Measurements from ENCODE around the gene EEF2K.

The EEF2K gene

DNA sequence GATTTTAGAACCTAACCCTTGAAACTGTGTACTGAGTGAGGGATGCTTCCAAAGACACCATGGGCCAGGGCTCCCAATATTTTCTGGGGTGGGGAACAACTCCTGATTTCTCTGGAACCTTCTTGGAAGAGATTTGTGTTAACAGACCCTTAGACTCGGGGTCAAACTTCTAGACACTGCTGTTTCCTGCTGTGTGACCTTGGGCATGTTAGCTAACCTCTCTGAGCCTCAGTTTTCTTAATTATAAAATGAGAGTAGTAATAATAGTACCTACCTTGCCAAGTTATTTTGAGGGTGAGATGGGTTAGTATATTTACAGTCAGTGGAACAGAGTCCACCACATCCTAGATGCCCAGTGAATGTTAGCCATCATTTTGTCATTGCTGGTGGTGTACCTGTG is 109.9 kb downstream of the EEF2K start:
- DNase-seq (ENCODE audit: low read depth in 3 of 3): no peak

DNA sequence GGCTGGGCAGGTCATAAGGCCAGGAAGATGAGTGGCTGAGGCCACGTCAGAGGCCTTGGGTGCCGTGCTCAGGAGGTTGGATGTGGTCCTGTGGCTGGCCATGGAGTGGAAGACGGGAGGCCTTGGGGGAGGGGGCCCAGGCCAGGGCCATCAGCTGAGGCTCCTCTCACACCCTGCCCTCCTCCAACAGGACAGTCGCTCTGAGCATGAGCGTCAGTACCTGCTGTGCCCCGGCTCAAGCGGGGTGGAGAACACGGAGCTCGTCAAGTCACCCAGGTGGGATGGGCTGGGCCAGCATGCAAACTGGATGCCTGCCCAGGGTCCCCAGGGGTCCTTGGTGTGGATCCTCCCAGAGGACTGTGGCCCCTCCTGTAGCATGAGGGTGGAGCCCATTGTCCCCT is 110.3 kb downstream of the EEF2K start:
- no peak for DNase-seq (ENCODE audit: low read depth in 3 of 3)

DNA sequence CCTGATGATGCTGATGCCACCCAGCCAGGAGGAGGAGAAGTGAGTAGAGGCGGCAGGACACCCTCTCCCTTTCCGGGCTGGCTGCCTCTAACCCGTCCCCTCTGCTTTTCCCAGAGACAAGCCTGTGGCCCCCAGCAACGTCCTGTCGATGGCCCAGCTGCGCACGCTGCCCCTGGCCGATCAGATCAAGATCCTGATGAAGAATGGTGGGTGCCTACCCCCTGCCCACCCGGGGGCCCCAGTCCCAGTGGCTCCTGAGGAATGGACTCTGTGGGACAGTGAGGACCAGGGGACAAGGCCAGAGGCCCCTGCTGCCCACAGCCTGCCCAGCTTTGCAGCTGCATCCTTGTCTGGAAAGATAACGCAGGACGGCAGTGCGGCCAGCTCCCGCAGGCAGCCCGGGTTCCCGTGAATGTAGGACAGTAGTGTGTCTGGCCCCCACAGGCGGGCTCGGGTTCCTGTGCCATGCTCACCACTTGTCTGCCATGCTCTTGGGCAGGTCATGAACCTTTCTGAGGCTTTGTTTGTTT is 111.0 kb downstream of the EEF2K start:
- no peak for DNase-seq (ENCODE audit: low read depth in 3 of 3)

DNA sequence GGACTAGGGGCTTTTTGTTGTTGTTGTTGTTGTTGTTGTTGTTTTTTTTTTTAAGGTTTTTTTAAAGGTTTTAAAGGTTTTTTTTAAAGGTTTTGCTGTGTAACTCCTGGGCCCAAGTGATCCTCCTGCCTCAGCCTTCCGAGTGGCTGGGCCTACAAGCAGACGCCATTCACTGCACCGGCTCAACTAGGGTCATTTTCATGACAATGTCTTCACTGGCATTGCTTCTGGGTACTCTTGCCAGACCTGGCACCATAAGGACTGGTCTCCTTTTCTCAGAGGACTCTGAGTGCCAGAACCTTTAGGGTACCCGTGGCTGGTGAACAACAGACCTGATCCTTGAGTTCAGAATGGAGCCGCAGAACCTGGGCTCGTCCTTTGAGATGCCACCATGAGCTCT is 111.5 kb downstream of the EEF2K start:
- no peak for DNase-seq (ENCODE audit: low read depth in 3 of 3)

DNA sequence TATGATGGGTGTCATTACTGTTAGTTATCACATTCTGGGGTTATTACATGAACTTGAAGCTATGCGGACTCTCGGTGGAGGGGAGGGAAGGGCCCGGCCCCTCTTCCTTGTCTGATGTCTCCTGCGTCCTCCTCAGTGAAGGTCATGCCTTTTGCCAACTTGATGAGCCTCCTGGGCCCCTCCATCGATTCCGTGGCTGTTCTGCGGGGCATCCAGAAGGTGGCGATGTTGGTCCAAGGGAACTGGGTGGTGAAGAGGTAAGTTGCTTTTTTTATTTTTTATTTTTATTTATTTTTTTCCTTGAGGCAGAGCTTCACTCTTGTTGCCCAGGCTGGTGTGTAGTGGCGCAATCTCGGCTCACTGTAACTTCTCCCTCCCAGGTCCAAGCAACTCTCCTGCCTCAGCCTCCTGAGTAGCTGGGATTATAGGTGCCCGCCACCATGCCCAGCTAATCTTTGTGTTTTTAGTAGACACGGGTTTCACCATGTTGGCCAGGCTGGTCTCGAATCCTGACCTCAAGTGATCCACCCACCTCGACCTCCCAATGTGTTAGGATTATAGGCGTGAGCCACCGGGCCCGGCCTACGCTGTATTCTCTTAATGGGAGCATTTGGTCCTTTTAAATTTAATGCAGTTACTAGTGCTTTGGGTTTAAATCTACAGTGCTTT is 112.7 kb downstream of the EEF2K start:
- DNase-seq (ENCODE audit: low read depth in 3 of 3): peak; percentile 16 to 38 (median 35)

DNA sequence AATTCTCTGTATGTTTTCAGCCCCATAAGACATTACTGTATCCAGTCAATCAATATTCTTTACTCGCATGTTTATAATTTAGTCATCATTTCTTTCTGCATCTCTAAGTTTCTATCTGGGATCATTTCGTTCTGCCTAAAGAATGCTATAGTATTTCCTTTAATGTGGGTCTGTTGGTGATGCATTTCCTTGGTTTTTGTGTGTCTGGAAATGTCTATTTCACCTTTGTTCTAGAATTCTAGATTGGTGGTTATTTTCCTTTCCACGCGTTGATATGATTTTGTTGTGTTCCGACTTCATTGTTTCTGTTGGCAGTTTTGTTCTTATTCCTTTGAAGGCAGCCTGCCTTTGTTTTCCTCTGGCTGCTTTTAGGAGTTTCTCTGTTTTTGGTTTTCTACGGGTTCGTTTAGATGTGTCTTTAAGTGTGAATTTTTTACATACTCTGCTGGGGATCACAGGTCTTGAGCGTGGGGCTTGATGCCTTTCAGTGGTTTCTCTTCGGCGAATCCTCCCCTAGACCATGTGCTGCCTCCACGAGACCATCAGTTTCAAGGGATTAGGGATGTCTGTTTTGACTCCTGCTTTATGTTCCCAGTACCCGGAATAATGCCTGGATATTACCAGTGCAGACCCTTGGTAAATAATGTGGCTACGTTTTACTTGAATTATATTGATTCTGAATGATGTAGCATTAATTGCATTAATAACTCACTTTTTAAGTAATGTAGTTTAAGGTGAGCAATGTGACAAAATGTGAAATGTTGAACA is 114.7 kb downstream of the EEF2K start:
- no peak for DNase-seq (ENCODE audit: low read depth in 3 of 3)

DNA sequence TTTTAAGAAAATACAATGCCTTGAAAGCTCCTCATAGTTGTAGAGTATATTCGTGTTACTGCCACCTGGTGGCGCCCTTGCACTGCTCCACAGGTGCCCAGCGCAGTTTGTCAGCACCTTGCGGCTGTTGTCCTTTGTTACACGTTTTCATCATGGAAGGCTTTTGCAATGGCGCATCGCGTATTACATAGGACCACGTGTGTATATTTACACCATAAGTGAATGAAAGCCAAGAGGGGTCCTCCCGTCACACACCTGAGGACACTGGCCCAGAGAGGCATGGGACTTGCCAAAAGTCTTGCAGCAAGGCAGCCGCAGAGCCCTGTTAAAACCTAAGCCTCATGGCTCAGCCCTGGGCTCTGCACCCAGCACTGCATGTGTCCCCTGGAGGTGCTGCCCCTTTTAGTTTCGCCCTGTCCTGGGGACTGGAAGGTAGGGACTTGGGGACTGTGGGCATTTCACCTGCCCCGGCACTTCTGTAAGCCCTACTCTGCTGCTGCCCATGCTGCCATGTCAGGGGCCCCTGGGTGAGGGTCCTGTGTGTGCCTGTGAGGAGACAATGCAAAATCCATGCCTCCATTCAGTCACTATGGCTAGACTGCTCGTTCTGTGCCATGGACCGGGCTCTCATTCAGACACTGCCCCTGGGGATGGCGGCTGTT is 115.4 kb downstream of the EEF2K start:
- DNase-seq (ENCODE audit: low read depth in 3 of 3): peak; percentile 44 to 53 (median 49)

DNA sequence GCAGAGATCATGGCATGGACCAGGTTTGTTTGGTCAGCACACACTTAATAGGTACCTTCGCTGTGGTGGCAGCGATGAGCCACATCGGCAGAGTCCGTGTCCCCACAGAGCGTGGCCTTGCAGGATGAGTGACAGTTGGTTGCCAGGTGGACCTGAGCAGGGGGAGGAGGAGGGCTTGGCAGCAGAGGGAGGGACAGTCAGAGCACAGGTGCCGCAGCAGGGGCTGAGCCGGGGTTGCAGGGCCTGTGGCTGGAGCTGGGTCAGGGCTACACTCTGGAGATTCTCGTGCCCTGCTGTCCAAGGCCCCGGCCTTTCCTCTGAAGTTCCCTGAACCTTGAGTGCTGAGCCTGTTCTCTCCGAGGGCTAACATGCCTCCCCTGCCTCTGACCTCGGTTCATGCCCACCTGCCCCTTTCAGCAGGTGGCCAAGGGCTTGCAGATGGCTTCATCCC is 116.0 kb downstream of the EEF2K start:
- no peak for DNase-seq (ENCODE audit: low read depth in 3 of 3)

DNA sequence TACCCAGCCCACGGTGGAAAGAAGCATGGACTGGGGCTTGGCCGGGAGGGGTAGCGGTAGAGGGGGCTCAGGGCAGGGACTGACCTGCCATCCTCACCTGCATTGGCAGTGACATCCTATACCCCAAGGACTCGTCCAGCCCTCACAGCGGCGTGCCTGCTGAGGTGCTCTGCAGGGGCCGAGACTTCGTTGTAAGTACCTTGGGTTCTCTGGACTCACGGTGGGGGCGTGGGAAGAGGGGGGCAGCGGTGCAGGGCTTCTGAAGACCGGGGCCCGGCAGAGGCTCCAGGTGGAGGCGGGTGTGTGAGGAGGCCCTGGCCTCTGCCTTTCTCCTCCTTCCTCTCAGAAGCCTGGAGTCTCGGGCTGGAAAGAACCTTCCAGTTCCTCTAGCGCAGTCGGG is 116.7 kb downstream of the EEF2K start:
- DNase-seq (ENCODE audit: low read depth in 3 of 3): no peak

DNA sequence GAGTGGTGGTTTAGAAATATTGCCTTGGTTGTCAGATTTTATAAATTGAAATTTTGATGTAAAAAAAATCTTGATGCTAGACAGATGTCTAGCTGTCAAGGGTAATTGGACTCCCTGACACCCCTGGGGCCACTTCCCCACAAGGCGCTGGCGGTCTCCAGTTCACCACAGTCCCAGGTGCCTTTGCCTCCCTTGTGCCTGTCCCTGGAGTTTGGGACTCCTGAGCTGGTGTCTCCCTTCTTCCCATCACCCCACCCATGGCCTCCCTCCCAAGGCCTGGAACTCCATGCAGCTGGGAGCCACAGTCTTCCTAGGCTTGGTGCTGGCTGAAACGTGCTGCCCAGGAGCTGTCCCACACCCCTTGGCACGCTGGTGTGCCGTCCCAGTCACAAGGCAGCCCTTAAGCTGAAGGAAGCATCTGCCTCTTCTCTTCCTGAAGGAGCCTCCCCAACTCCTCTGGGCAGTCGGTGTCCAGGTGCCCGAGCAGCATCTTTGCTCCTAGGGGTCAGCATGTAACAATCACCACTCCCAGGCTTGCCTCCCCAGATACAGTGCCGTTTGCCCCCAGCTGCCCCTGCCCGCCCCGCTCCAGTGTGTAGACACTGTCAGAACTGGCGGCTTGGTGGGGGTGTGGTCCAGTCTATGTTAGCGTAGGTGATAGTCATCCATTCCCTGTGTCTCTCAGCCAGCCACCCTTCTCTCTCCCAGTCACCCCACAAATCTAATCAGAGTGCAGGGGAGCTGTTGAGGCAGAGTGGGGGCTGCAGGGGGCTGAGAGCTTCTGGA is 117.3 kb downstream of the EEF2K start:
- DNase-seq (ENCODE audit: low read depth in 3 of 3): no peak

DNA sequence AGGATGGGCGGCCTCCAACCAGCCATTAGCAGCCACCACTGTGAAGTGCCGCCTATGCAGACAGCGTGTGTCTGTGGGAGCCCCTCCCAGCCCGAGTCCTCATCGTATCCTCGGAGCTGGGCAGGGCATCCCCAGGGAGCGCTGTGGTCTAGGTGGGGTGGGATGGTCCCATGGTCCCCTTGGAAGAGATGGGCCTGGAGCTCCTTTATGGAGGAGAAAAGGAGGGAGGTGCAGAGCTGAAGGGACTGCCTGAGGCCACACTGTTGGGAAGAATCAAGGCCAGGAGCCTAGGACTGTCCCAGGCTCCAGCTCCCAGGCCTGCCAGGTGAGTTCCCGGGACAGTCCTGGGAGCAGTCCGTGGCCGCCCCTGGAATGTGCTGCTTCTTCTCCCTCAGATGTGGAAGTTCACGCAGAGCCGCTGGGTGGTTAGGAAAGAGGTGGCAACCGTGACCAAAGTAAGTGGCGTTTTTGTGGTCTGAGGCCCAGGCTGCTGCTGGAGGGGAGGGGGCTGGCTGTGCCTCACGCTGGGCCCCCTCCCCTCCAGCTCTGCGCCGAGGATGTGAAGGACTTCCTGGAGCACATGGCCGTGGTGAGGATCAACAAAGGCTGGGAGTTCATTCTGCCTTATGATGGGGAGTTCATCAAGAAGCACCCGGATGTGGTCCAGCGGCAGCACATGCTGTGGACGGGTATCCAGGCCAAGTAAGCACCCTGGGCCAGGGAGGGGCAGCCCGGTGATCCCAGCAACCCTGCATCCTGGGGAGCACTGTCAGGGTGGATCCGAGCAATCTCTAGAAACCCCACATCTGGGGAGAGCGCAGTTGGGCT is 118.1 kb downstream of the EEF2K start:
- no peak for DNase-seq (ENCODE audit: low read depth in 3 of 3)

DNA sequence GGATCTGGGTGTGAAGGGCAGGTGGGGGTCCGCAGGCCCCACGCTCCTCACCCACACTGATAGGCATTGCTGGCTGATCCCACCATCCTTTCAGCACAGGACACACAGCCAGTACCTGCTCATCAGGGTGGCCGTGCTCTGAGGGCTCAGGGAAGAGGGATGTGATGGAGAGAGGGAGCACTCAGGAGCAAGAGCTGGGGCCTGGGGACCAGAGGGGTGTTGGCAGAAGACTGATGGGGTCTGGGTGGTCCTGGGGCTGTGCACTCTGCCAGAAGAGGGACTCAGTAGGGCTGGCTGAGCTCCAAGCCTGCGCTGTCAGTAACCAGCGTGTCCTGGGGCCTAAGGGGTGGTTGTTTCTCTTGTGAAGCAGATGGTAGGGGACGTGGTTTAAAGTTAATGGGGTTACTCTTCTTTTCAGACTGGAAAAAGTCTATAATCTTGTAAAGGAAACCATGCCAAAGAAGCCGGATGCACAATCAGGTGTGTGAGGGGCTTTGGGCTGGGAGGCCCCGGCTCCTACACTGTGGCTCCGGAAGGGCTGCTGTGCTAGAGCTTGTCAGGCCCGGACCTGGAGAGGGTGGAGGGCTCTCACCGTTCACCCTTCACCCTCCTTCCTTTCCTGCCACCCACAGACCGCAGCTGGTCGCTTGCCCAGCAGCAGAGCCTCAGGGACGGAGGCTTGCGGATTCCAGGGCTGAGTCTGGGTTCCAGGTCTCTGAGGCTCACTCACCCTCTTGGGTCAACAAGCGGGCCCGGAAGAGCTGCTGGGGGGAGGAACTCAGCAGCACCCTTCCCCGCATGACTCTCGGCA is 118.9 kb downstream of the EEF2K start:
- no peak for DNase-seq (ENCODE audit: low read depth in 3 of 3)

DNA sequence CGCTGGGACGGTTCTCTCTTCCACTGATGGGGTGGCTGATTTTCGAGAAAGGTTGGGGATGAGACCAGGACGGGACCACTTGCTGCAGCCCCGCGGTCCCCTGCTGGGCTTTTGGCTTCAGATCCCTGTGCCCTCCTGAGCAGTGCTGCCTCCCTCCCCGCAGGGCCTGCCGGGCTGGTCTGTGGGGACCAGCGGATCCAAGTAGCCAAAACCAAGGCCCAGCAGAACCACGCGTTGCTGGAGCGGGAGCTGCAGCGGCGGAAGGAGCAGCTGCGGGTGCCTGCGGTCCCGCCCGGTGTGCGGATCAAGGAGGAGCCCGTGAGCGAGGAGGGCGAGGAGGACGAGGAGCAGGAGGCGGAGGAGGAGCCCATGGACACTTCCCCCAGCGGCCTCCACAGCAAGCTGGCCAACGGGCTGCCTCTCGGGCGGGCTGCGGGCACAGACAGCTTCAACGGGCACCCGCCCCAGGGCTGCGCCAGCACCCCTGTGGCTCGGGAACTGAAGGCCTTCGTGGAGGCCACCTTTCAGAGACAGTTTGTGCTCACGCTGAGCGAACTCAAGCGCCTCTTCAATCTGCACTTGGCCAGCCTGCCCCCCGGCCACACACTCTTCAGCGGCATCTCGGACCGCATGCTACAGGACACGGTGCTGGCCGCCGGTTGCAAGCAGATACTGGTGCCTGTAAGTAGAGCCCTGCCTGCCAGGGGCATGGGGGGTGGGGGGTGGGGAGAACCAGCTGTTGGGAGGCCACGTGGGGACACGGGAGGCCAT is 119.7 kb downstream of the EEF2K start:
- DNase-seq (ENCODE audit: low read depth in 3 of 3): no peak

DNA sequence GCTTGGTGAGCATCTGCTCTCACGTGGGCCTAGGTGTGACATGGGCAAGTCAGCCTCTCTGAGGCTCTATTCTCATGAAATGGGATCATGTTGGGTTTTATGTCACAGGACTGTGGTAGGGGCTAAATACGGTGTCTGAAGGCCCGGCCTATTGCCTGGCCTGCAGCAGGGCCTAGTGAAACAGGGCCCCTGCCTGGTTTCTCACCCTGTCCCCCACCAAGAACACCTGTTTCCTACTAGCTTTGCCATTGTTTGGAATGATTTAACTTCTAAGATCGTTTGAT is 120.2 kb downstream of the EEF2K start:
- no peak for DNase-seq (ENCODE audit: low read depth in 3 of 3)

DNA sequence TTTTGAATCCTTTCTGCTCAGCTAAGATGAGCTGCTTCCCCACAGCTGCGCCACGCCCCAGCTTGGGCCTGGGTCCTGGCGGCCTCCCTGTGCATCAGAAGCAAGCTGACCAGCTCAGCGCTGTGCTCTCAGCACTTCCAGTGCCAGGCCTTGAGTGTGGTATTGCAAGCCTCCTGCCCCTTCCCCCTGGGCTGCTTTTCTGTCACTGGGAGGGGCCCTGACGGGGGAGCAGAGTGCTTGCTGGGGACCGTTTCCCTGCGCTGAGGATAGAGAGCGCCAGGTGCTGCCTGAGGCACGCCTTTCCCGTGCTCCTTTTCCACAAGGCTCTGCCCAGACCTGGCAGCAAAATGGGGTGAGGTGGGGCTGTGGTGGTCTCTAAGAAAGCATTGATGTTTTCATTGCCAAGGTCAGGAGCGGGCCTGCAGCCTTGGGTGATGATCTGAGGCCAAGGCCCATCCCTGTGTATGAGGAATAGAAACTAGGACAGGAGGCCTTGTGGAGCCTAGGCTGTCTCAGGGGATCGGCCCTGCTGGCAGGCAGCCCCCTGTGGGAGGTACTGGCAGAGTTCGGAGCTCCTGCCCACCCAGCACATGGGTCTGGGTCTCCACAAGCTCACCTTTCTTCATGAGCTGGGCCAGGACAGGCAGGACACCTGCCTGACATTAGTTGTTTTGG is 120.8 kb downstream of the EEF2K start:
- DNase-seq (ENCODE audit: low read depth in 3 of 3): no peak

DNA sequence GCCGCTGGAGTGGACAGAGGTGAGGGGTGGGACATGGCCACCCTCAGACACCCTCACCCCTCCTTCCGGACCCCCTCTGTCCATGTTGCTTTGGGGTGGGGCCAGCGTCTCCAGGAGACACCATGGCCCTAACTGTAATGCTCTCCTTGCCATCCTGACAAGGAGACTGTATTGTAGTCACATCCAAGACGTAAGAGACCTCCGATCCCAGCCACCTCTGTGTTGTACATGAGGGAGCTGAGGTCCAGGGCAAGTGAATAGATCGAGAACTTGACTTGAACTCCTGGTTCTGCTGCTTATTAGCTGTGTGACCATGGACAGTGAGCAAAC is 121.3 kb downstream of the EEF2K start:
- DNase-seq (ENCODE audit: low read depth in 3 of 3): no peak

DNA sequence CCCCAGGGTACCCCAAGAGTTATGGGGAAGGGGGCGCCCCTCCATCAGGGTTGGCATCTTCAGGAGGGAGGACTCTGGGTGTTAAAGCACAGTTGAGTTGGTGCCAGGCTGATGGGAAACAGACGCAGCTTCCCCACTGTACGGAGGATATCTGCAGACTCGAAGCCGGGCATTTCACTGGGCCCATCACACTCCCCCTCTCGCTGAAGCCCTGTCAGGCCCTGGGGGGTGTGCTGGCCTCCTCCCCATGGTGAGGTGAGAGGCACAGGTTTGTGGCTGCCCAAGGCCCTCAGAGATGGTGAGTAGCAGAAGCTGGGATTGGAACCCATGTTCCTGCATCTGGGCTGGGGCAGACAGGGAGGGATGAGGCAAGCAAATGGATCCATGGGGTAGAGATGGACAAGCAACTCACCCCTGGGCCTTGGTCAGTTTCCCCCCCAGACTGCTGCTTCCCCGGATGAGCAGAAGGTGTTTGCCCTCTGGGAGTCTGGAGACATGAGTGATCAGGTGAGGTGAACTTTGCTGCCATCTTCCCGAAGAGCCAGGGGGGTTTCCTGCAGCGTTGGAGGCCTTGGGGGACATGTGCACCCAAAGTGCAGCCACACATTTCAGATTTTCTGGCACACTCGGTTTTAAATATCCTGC is 122.1 kb downstream of the EEF2K start:
- no peak for DNase-seq (ENCODE audit: low read depth in 3 of 3)

DNA sequence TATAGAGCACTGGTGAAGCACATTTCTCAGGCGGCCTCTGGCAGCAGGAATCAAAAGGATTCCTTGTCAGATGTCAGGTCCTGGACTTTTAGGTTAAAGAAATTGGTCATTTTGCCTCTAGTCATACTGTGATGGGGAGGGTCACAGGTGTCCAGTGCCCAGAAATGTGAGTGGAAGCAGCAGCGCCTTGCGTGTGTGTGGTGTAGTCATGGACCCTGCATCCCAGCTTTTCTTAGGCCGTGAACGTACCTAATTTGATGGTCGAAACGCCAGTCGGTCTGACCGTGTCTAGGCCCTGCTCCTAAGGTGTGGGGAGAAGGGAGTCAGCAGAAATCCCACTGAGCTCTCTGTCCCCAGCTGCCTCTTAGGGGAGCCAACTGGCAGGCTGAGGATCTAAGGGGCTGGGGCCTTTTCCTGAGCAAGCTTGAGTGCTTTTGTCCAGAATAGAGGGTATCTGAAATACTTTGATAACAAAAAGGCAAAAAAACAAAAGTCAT is 123.2 kb downstream of the EEF2K start:
- no peak for DNase-seq (ENCODE audit: low read depth in 3 of 3)
